B cell (primary cell): Measurements from ENCODE around the gene GDI2. TPM values are rescaled to one million over a fixed set of nuclear protein-coding genes. Genes with fewer than 3 reads are reported as not detected.
"Not testable (repeated sequence)": the region's sequence is repeated elsewhere in the genome, so short reads cannot be mapped to it uniquely, and the experiment has no call there.

Source experiments
- ATAC-seq: fragments of 200-7000 bp; cut with Tn5 transposase; one replicate; pipeline ENCODE4 v1.10.0; 2021; ENCODE audit warnings: low read depth, mild to moderate bottlenecking, moderate number of reproducible peaks, moderate library complexity
- CTCF ChIA-PET: fragments of 350-600 bp; sonication (Branson Sonifier 250); formaldehyde crosslinking; loops from one replicate; lab custom pipeline; 2021; ENCODE audit warnings: antibody characterized with exemption, inconsistent platforms; lab: Charles Lee
- POLR2A ChIA-PET: fragments of 350-600 bp; sonication (Branson Sonifier 250); formaldehyde crosslinking; loops from one replicate; lab custom pipeline; 2021; ENCODE audit warnings: antibody characterized with exemption; lab: Charles Lee
- DNase-seq: peaks from one replicate; pipeline ENCODE4 v3.0.0; 2013
- H2AFZ ChIP-seq: 2 replicates; pipeline ENCODE4 v1.6.1; 2012; ENCODE audit warnings: mild to moderate bottlenecking, low read depth, low read length; ENCODE audit not compliant: insufficient read depth, poor library complexity, severe bottlenecking
- H3K27ac ChIP-seq, 2 donors: 1 replicate in 1 of 2; 2 replicates in 1 of 2; pipeline ENCODE4 v1.5.1; 2012 to 2013; ENCODE audit warnings: low read length in 2 of 2, mild to moderate bottlenecking in 2 of 2, moderate library complexity in 1 of 2
- H3K27me3 ChIP-seq, 4 experiments: fragments of 200-600 bp in 1 of 4; sonication (generic) in 1 of 4; replicated peaks in 1 of 4; 1 replicate in 2 of 4; 2 replicates in 2 of 4; pipeline versions ENCODE4 v1.6.1 to v1.7.0; 2013 to 2016; ENCODE audit warnings: low read length in 3 of 4, mild to moderate bottlenecking in 2 of 4, mixed read lengths in 1 of 4, moderate library complexity in 1 of 4; ENCODE audit not compliant: insufficient read depth in 4 of 4, control insufficient read depth in 3 of 4; ENCODE audit errors: control extremely low read depth in 1 of 4
- H3K36me3 ChIP-seq, 2 experiments: replicated peaks in 1 of 2; 1 replicate in 1 of 2; 2 replicates in 1 of 2; pipeline versions ENCODE4 v1.6.1 to v1.7.1; 2013; ENCODE audit warnings: low read length in 1 of 2; ENCODE audit not compliant: insufficient read depth in 2 of 2, control insufficient read depth in 1 of 2; ENCODE audit errors: control extremely low read depth in 1 of 2, extremely low read depth in 1 of 2
- H3K4me1 ChIP-seq, 2 donors: fragments of 200-600 bp in 1 of 2; sonication (generic) in 1 of 2; 1 replicate in 1 of 2; 2 replicates in 1 of 2; pipeline versions ENCODE4 v1.5.1 to v1.6.1; 2013 to 2017; ENCODE audit warnings: low read length in 2 of 2; ENCODE audit not compliant: control insufficient read depth in 2 of 2, insufficient read depth in 2 of 2
- H3K4me2 ChIP-seq: replicated peaks from 2 replicates; pipeline ENCODE3; 2012; ENCODE audit warnings: mild to moderate bottlenecking, low read depth, low read length; ENCODE audit not compliant: poor library complexity, severe bottlenecking
- H3K4me3 ChIP-seq, 5 experiments: fragments of 200-600 bp in 1 of 5; sonication (generic) in 1 of 5; 1 replicate in 3 of 5; 2 replicates in 2 of 5; pipeline versions ENCODE4 v1.5.1 to v1.7.0; 2011 to 2016; ENCODE audit warnings: low read length in 4 of 5, mild to moderate bottlenecking in 4 of 5, low read depth in 2 of 5, control low read depth in 1 of 5, moderate library complexity in 1 of 5; ENCODE audit not compliant: insufficient read depth in 1 of 5; ENCODE audit errors: control extremely low read depth in 1 of 5, extremely low read depth in 1 of 5
- H3K79me2 ChIP-seq: fragments of 200-600 bp; sonication (generic); one replicate; pipeline ENCODE4 v1.6.0; 2016; ENCODE audit warnings: low read length; ENCODE audit not compliant: control insufficient read depth, insufficient read depth
- H3K9ac ChIP-seq: fragments of 200-600 bp; sonication (generic); 2 replicates; pipeline ENCODE4 v1.6.1; 2017; ENCODE audit warnings: mild to moderate bottlenecking, low read length, moderate library complexity
- H3K9me3 ChIP-seq, 3 donors: one replicate each; pipeline versions ENCODE4 v1.6.1 to v1.7.1; 2013; ENCODE audit warnings: low read length in 2 of 3; ENCODE audit not compliant: control insufficient read depth in 2 of 3, insufficient read depth in 1 of 3; ENCODE audit errors: control extremely low read depth in 1 of 3
- H4K20me1 ChIP-seq: 2 replicates; pipeline ENCODE4 v1.6.0; 2012; ENCODE audit warnings: mild to moderate bottlenecking, low read length; ENCODE audit not compliant: insufficient read depth, control insufficient read depth, poor library complexity, severe bottlenecking
- H3K27ac Mint-ChIP-seq: one replicate; pipeline ENCODE4 v1.8.0; 2021; ENCODE audit warnings: mixed read lengths
- H3K27me3 Mint-ChIP-seq: one replicate; pipeline ENCODE4 v1.8.0; 2021; ENCODE audit warnings: mixed read lengths
- H3K4me1 Mint-ChIP-seq: one replicate; pipeline ENCODE4 v1.8.0; 2021; ENCODE audit warnings: mixed read lengths
- H3K4me3 Mint-ChIP-seq: one replicate; pipeline ENCODE4 v1.8.0; 2021; ENCODE audit warnings: mixed read lengths
- H3K9me3 Mint-ChIP-seq: one replicate; pipeline ENCODE4 v1.8.0; 2022; ENCODE audit warnings: mixed read lengths; ENCODE audit not compliant: insufficient read depth
- CTCF ChIP-seq: fragments of 200-600 bp; IDR thresholded peaks from one replicate; pipeline ENCODE4 v1.8.0; 2022; ENCODE audit warnings: antibody characterized with exemption, mild to moderate bottlenecking
- EZH2 ChIP-seq: IDR thresholded peaks from 2 replicates; pipeline ENCODE4 v1.6.1; 2012; ENCODE audit warnings: borderline replicate concordance, low read depth, mild to moderate bottlenecking, moderate library complexity, low read length; ENCODE audit not compliant: insufficient read depth, poor library complexity, severe bottlenecking
- WGBS: methylation state at CpG from one replicate; pipeline ENCODE4 v1.1.5; 2013; ENCODE audit warnings: missing lambda C conversion rate; ENCODE audit not compliant: insufficient coverage; 5-methylcytosine and 5-hydroxymethylcytosine counted together
- intact Hi-C: fragments of 100-400 bp; cut with micrococcal nuclease; formaldehyde crosslinking; loops from one replicate; pipeline ENCODE4 v1.10.0; 2022
- polyA plus RNA-seq: library from polyadenylated mRNA; depleted of rRNA; stranded (reverse); fragments of >200 nt; gene quantifications from 2 replicates; pipeline ENCODE4 v1.2.3, GENCODE V29; 2012
- total RNA-seq, 2 donors: library from RNA; stranded (reverse); fragments of 120-200 nt in 1 of 2; gene quantifications; 1 replicate in 1 of 2; 2 replicates in 1 of 2; pipeline versions ENCODE4 v1.2.3 to v1.2.4, GENCODE V29; 2013 to 2022

The GDI2 gene
- total and polyA plus RNA-seq, 2 donors (not counting 1 experiment from before 2014, with no cell fraction given), result 91.1 to 187 TPM

- Histone ChIP-seq H3K4me2 (peak overlapping the region; percentile 82), H3K4me1 (peaks cover 60 to 65% of the 10 kb centered on the region in 2 donors), H2AFZ (no peak overlapping the region), H3K4me3 (peak overlapping the region in 2 of 5 experiments; percentile 5 to 98), H3K36me3 (peaks cover 0 to 25% of the 10 kb centered on the region in 2 experiments), H3K27me3 (no peaks in the 10 kb centered on the region), H3K79me2 (peaks cover 97% of the 10 kb centered on the region), H3K9ac (peak overlapping the region; percentile 95), H4K20me1 (peaks cover 57% of the 10 kb centered on the region), H3K27ac (peak overlapping the region; percentile 22 to 94), H3K9me3 (peaks cover 0 to 5% (median 0%) of the 10 kb centered on the region in 3 donors)
- peak overlapping the region; percentile 91 for H3K4me3 Mint-ChIP-seq
- ATAC-seq (no peak), DNase-seq (peak; percentile 48)
- H3K4me1 Mint-ChIP-seq, result peaks cover 73% of the 10 kb centered on the region
- no peaks in the 10 kb centered on the region for H3K27me3 Mint-ChIP-seq
- WGBS, result no CpG with 5 or more reads among the region's 4 CpGs
- CTCF ChIA-PET, result interaction anchor here (0.9 to 3.7 kb wide), 8 partner anchors 12 to 277 kb away, joined by 4 to 24 read pairs (median 8); partner anchors contain the start of genes ANKRD16 and FBH1
- intact Hi-C loops, result loop anchor here (5.0 to 10.0 kb wide), 4 partner anchors 32 to 362 kb away; partner anchors contain the start of gene IL15RA
- TF ChIP-seq EZH2, result no peak
- TF ChIP-seq CTCF, result no peak
- peak overlapping the region; percentile 69 for H3K27ac Mint-ChIP-seq
- POLR2A ChIA-PET, result interaction anchor here (0.6 to 2.0 kb wide), 3 partner anchors 34 to 116 kb away, joined by 3 to 6 read pairs (median 3); no protein-coding TSS in a partner anchor
- no peaks in the 10 kb centered on the region for H3K9me3 Mint-ChIP-seq
Observed at GRCh38 chr10:5809527-5810154, 3.6 kb downstream of the GDI2 start.

- H3K9me3 Mint-ChIP-seq, DNase-seq, H3K9me3 ChIP-seq, H3K27me3 ChIP-seq, ATAC-seq, intact Hi-C loops, H3K4me3 ChIP-seq, H2AFZ ChIP-seq, H3K27me3 Mint-ChIP-seq: not testable (repeated sequence)
- peaks cover 57 to 61% of the 10 kb centered on the region in 2 donors for H3K4me1 ChIP-seq
- CTCF ChIA-PET, result interaction anchor here (0.9 to 3.7 kb wide), 3 partner anchors 11 to 65 kb away, joined by 4 to 24 read pairs (median 9); no protein-coding TSS in a partner anchor
- peaks cover 0 to 25% of the 10 kb centered on the region in 2 experiments for H3K36me3 ChIP-seq
- H3K27ac Mint-ChIP-seq, result peak overlapping the region; percentile 69
- peaks cover 64% of the 10 kb centered on the region for H4K20me1 ChIP-seq
- H3K4me3 Mint-ChIP-seq, result peak overlapping the region; percentile 91
- POLR2A ChIA-PET, result interaction anchor here (0.8 kb wide), 1 partner anchor 65 kb away, joined by 3 read pairs; no protein-coding TSS in a partner anchor
- peaks cover 99% of the 10 kb centered on the region for H3K79me2 ChIP-seq
- H3K4me2 ChIP-seq, result peak overlapping the region; percentile 82
- peak overlapping the region; percentile 95 for H3K9ac ChIP-seq
- 79% methylated on average over 4 of the region's 7 CpGs for WGBS
- peaks cover 70% of the 10 kb centered on the region for H3K4me1 Mint-ChIP-seq
- peak overlapping the region in 1 of 2 donors; percentile 94 for H3K27ac ChIP-seq
Observed at GRCh38 chr10:5808783-5809392, 4.3 kb downstream of the GDI2 start.
